Stimulated activated CD4-positive, alpha-beta T cell treated with anti-CD3 and anti-CD28 coated beads, TNF-alpha, amount 100 ng/mL, for 48 hours (primary cell): ENCODE results near the gene LRP6.
A peak's percentile ranks its signal among the peaks of the same experiment; 100 is the strongest.

ENCODE experiments used
- DNase-seq, 3 donors: peaks; one replicate each; pipeline ENCODE4 v3.0.0-alpha.2; 2020; ENCODE audit warnings: low read depth in 3 of 3

Gene LRP6

GRCh38 chr12:12214635-12215131 is 52.2 kb downstream of the LRP6 start:
- no peak for DNase-seq

GRCh38 chr12:12214201-12214600 is 52.6 kb downstream of the LRP6 start:
- no peak for DNase-seq

- DNase-seq = no peak
Observed at GRCh38 chr12:12212769-12213168, 54.1 kb downstream of the LRP6 start.

- DNase-seq = peak in 1 of 3 donors; percentile 4
Observed at GRCh38 chr12:12210983-12211382, 55.9 kb downstream of the LRP6 start.

- no peak for DNase-seq
Observed at GRCh38 chr12:12210416-12210815, 56.4 kb downstream of the LRP6 start.

GRCh38 chr12:12209675-12210074 is 57.2 kb downstream of the LRP6 start:
- DNase-seq = no peak

- no peak for DNase-seq
Observed at GRCh38 chr12:12209043-12209442, 57.8 kb downstream of the LRP6 start.

- DNase-seq = no peak
Observed at GRCh38 chr12:12207746-12208145, 59.1 kb downstream of the LRP6 start.

GRCh38 chr12:12206776-12207388 is 60.0 kb downstream of the LRP6 start:
- no peak for DNase-seq

GRCh38 chr12:12202747-12203146 is 64.1 kb downstream of the LRP6 start:
- DNase-seq = no peak

- DNase-seq = no peak
Observed at GRCh38 chr12:12202105-12202504, 64.7 kb downstream of the LRP6 start.

- DNase-seq = peak in 1 of 3 donors; percentile 2
Observed at GRCh38 chr12:12201274-12201758, 65.5 kb downstream of the LRP6 start.

GRCh38 chr12:12200363-12200762 is 66.5 kb downstream of the LRP6 start:
- DNase-seq = no peak

- DNase-seq = no peak
Observed at GRCh38 chr12:12198124-12198523, 68.7 kb downstream of the LRP6 start.

- DNase-seq = no peak
Observed at GRCh38 chr12:12197128-12197527, 69.7 kb downstream of the LRP6 start.

- no peak for DNase-seq
Observed at GRCh38 chr12:12195516-12195915, 71.3 kb downstream of the LRP6 start.

GRCh38 chr12:12195081-12195480 is 71.8 kb downstream of the LRP6 start:
- no peak for DNase-seq

- DNase-seq = no peak
Observed at GRCh38 chr12:12194206-12194605, 72.6 kb downstream of the LRP6 start.

GRCh38 chr12:12191008-12191407 is 75.8 kb downstream of the LRP6 start:
- DNase-seq = no peak

GRCh38 chr12:12190087-12190809 is 76.6 kb downstream of the LRP6 start:
- DNase-seq = no peak

- DNase-seq = no peak
Observed at GRCh38 chr12:12185414-12185813, 81.4 kb downstream of the LRP6 start.

- no peak for DNase-seq
Observed at GRCh38 chr12:12182703-12183365, 84.0 kb downstream of the LRP6 start.

GRCh38 chr12:12181511-12181910 is 85.3 kb downstream of the LRP6 start:
- DNase-seq = no peak
